HEK293 (cell line): ENCODE results near the gene OSTF1.

Experiments
- YY1 ChIP-seq: fragments of 450-650 bp; formaldehyde crosslinking; IDR thresholded peaks from 2 replicates; pipeline ENCODE4 v1.5.1; 2018; ENCODE audit warnings: missing biosample characterization, missing genetic modification characterization
- TF ChIP-seq, protein P1 (sequence below): fragments of 450-650 bp; formaldehyde crosslinking; IDR thresholded peaks from 2 replicates; pipeline ENCODE4 v1.5.1; 2016; ENCODE audit warnings: missing biosample characterization, missing genetic modification characterization

- TF ChIP-seq, protein P1, sequence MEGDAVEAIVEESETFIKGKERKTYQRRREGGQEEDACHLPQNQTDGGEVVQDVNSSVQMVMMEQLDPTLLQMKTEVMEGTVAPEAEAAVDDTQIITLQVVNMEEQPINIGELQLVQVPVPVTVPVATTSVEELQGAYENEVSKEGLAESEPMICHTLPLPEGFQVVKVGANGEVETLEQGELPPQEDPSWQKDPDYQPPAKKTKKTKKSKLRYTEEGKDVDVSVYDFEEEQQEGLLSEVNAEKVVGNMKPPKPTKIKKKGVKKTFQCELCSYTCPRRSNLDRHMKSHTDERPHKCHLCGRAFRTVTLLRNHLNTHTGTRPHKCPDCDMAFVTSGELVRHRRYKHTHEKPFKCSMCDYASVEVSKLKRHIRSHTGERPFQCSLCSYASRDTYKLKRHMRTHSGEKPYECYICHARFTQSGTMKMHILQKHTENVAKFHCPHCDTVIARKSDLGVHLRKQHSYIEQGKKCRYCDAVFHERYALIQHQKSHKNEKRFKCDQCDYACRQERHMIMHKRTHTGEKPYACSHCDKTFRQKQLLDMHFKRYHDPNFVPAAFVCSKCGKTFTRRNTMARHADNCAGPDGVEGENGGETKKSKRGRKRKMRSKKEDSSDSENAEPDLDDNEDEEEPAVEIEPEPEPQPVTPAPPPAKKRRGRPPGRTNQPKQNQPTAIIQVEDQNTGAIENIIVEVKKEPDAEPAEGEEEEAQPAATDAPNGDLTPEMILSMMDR (tag by site-specific recombination) = no peak
- TF ChIP-seq YY1 = no peak
These were observed 958 bp upstream of the OSTF1 start for GRCh38 chr9:75087289-75087823.
